Activated CD4-positive, alpha-beta T cell treated with anti-CD3 and anti-CD28 coated beads for 36 hours (primary cell): ENCODE results near the gene STUB1. TPM values are rescaled to one million over a fixed set of nuclear protein-coding genes. Genes with fewer than 3 reads are reported as not detected.

Source experiments
- ATAC-seq: fragments of 200-7000 bp; cut with Tn5 transposase; one replicate; pipeline ENCODE4 v1.10.0; 2021; ENCODE audit warnings: mild to moderate bottlenecking, moderate library complexity
- CTCF ChIA-PET: fragments of 350-600 bp; sonication (Branson Sonifier 250); formaldehyde crosslinking; loops from one replicate; lab custom pipeline; 2021; ENCODE audit warnings: antibody characterized with exemption; lab: Charles Lee
- POLR2A ChIA-PET: fragments of 350-600 bp; sonication (Branson Sonifier 250); formaldehyde crosslinking; loops from one replicate; lab custom pipeline; 2021; ENCODE audit warnings: antibody characterized with exemption, inconsistent platforms; lab: Charles Lee
- DNase-seq: peaks from one replicate; pipeline ENCODE4 v3.0.0-alpha.2; 2020
- H3K27ac Mint-ChIP-seq: one replicate; pipeline ENCODE4 v1.8.0; 2021; ENCODE audit warnings: mixed read lengths
- H3K27me3 Mint-ChIP-seq: one replicate; pipeline ENCODE4 v1.8.0; 2021; ENCODE audit warnings: mixed read lengths
- H3K36me3 Mint-ChIP-seq: one replicate; pipeline ENCODE4 v1.8.0; 2021; ENCODE audit warnings: low read depth, mixed read lengths
- H3K4me1 Mint-ChIP-seq: one replicate; pipeline ENCODE4 v1.8.0; 2021; ENCODE audit warnings: mixed read lengths
- H3K4me3 Mint-ChIP-seq: one replicate; pipeline ENCODE4 v1.8.0; 2021; ENCODE audit warnings: mild to moderate bottlenecking, moderate library complexity, mixed read lengths
- H3K9me3 Mint-ChIP-seq: one replicate; pipeline ENCODE4 v1.8.0; 2021; ENCODE audit warnings: low read depth, mixed read lengths
- intact Hi-C, 2 experiments: fragments of 100-400 bp; cut with DNase I in 1 of 2; cut with micrococcal nuclease in 1 of 2; formaldehyde crosslinking; loops; one replicate each; pipeline versions ENCODE4 v1.14.2 to v1.15.1; 2022 to 2024; cut with DNase I, micrococcal nuclease
- total RNA-seq, 2 experiments: library from RNA; stranded (reverse); gene quantifications; one replicate each; pipeline ENCODE4 v1.2.3, GENCODE V29; 2021

Gene STUB1
- total RNA-seq, 2 experiments from 2014 or later, result 61.1 to 67.0 TPM

GRCh38 chr16:657487-657886 is 22.7 kb upstream of the STUB1 start:
- DNase-seq (no peak), ATAC-seq (no peak)
- Mint-ChIP-seq H3K36me3 (peaks cover 10% of the 10 kb centered on the region), H3K4me3 (no peak overlapping the region), H3K27ac (no peak overlapping the region), H3K9me3 (no peaks in the 10 kb centered on the region), H3K27me3 (no peaks in the 10 kb centered on the region), H3K4me1 (peaks cover 5% of the 10 kb centered on the region)
- intact Hi-C loops, result no loop called here
- ChIA-PET POLR2A (no interaction called here), CTCF (no interaction called here)

- POLR2A ChIA-PET, result interaction anchor here (0.8 to 1.5 kb wide), 2 partner anchors 9 to 11 kb away, joined by 3 read pairs; partner anchors contain the start of gene WDR90
- no peak for ATAC-seq
- Mint-ChIP-seq H3K4me3 (no peak overlapping the region), H3K4me1 (peaks cover 5% of the 10 kb centered on the region), H3K9me3 (no peaks in the 10 kb centered on the region), H3K27me3 (no peaks in the 10 kb centered on the region), H3K27ac (no peak overlapping the region), H3K36me3 (peaks cover 14% of the 10 kb centered on the region)
- DNase-seq, result no peak
- CTCF ChIA-PET, result interaction anchor here (0.6 to 3.6 kb wide), 3 partner anchors 9 to 77 kb away, joined by 3 to 9 read pairs (median 6); partner anchors contain the start of gene WDR90
- intact Hi-C loops, result no loop called here
These were observed 21.3 kb upstream of the STUB1 start for GRCh38 chr16:658679-659571.

- intact Hi-C loops, result loop anchor here in 1 of 2 experiments (1.0 kb wide), 4 partner anchors 10 to 307 kb away; partner anchors contain the start of genes AXIN1, METTL26 and WDR90
- Mint-ChIP-seq H3K36me3 (peaks cover 14% of the 10 kb centered on the region), H3K27me3 (no peaks in the 10 kb centered on the region), H3K27ac (no peak overlapping the region), H3K9me3 (no peaks in the 10 kb centered on the region), H3K4me3 (no peak overlapping the region), H3K4me1 (peaks cover 5% of the 10 kb centered on the region)
- no peak for DNase-seq
- ATAC-seq, result no peak
- POLR2A ChIA-PET, result interaction anchor here (1.5 kb wide), 1 partner anchor 12 kb away, joined by 3 read pairs; no protein-coding TSS in a partner anchor
- CTCF ChIA-PET, result interaction anchor here (0.6 to 3.6 kb wide), 3 partner anchors 8 to 77 kb away, joined by 3 to 9 read pairs (median 6); partner anchors contain the start of gene WDR90
These were observed 20.6 kb upstream of the STUB1 start for GRCh38 chr16:659618-660017.

GRCh38 chr16:660132-660458 is 20.1 kb upstream of the STUB1 start:
- POLR2A ChIA-PET, result interaction anchor here (1.5 kb wide), 1 partner anchor 12 kb away, joined by 3 read pairs; no protein-coding TSS in a partner anchor
- ATAC-seq, result no peak
- peaks cover 14% of the 10 kb centered on the region for H3K36me3 Mint-ChIP-seq

GRCh38 chr16:660459-661183 is 19.6 kb upstream of the STUB1 start:
- Mint-ChIP-seq H3K27ac (peak overlapping the region; percentile 60), H3K27me3 (no peaks in the 10 kb centered on the region), H3K4me3 (peak overlapping the region; percentile 35), H3K4me1 (peaks cover 5% of the 10 kb centered on the region), H3K36me3 (peaks cover 14% of the 10 kb centered on the region), H3K9me3 (no peaks in the 10 kb centered on the region)
- intact Hi-C loops, result loop anchor here in 1 of 2 experiments (1.0 kb wide), 6 partner anchors 11 to 308 kb away; partner anchors contain the start of genes AXIN1, METTL26 and WDR90
- CTCF ChIA-PET, result interaction anchor here (1.0 to 3.6 kb wide), 2 partner anchors 12 to 63 kb away, joined by 4 to 9 read pairs; partner anchors contain the start of gene WDR90
- DNase-seq (peak; percentile 87), ATAC-seq (peak; percentile 85)
- POLR2A ChIA-PET, result interaction anchor here (1.5 kb wide), 1 partner anchor 13 kb away, joined by 3 read pairs; no protein-coding TSS in a partner anchor

More at GRCh38 chr16:660132-660458, 20.1 kb upstream of the STUB1 start:
- no peak for DNase-seq
- CTCF ChIA-PET, result interaction anchor here (0.6 to 3.6 kb wide), 3 partner anchors 7 to 76 kb away, joined by 3 to 9 read pairs (median 6); partner anchors contain the start of gene WDR90
- Mint-ChIP-seq H3K4me1 (peaks cover 5% of the 10 kb centered on the region), H3K4me3 (no peak overlapping the region), H3K27me3 (no peaks in the 10 kb centered on the region), H3K9me3 (no peaks in the 10 kb centered on the region), H3K27ac (no peak overlapping the region)
- intact Hi-C loops, result loop anchor here in 1 of 2 experiments (1.0 kb wide), 4 partner anchors 11 to 308 kb away; partner anchors contain the start of genes AXIN1, METTL26 and WDR90

- peak overlapping the region; percentile 60 for H3K27ac Mint-ChIP-seq
- intact Hi-C loops, result loop anchor here in 1 of 2 experiments (1.0 kb wide), 2 partner anchors 53 to 82 kb away; no protein-coding TSS in a partner anchor
- H3K4me3 Mint-ChIP-seq, result peak overlapping the region; percentile 35
- peaks cover 5% of the 10 kb centered on the region for H3K4me1 Mint-ChIP-seq
- H3K9me3 Mint-ChIP-seq, result no peaks in the 10 kb centered on the region
- ATAC-seq (no peak), DNase-seq (no peak)
- POLR2A ChIA-PET, result no interaction called here
- no peaks in the 10 kb centered on the region for H3K27me3 Mint-ChIP-seq
- peaks cover 14% of the 10 kb centered on the region for H3K36me3 Mint-ChIP-seq
- CTCF ChIA-PET, result interaction anchor here (1.0 to 3.6 kb wide), 2 partner anchors 13 to 63 kb away, joined by 4 to 9 read pairs; partner anchors contain the start of gene WDR90
These were observed 18.9 kb upstream of the STUB1 start for GRCh38 chr16:661184-661821.

- POLR2A ChIA-PET, result interaction anchor here (0.5 kb wide), 1 partner anchor 441 kb away, joined by 3 read pairs; no protein-coding TSS in a partner anchor
- CTCF ChIA-PET, result interaction anchor here (1.9 to 3.6 kb wide), 2 partner anchors 13 to 14 kb away, joined by 5 to 9 read pairs; partner anchors contain the start of gene WDR90
- Mint-ChIP-seq H3K27me3 (no peaks in the 10 kb centered on the region), H3K27ac (no peak overlapping the region), H3K4me1 (peaks cover 5% of the 10 kb centered on the region), H3K36me3 (peaks cover 14% of the 10 kb centered on the region), H3K4me3 (no peak overlapping the region), H3K9me3 (no peaks in the 10 kb centered on the region)
- DNase-seq (no peak), ATAC-seq (no peak)
- intact Hi-C loops, result no loop called here
These were observed 18.1 kb upstream of the STUB1 start for GRCh38 chr16:662095-662494.

GRCh38 chr16:662597-662996 is 17.6 kb upstream of the STUB1 start:
- intact Hi-C loops, result no loop called here
- no peaks in the 10 kb centered on the region for H3K27me3 Mint-ChIP-seq
- peaks cover 7% of the 10 kb centered on the region for H3K4me1 Mint-ChIP-seq
- H3K9me3 Mint-ChIP-seq, result no peaks in the 10 kb centered on the region
- no peak overlapping the region for H3K4me3 Mint-ChIP-seq
- POLR2A ChIA-PET, result interaction anchor here (0.5 kb wide), 1 partner anchor 442 kb away, joined by 3 read pairs; no protein-coding TSS in a partner anchor
- no peak overlapping the region for H3K27ac Mint-ChIP-seq
- ATAC-seq (no peak), DNase-seq (no peak)
- peaks cover 14% of the 10 kb centered on the region for H3K36me3 Mint-ChIP-seq
- CTCF ChIA-PET, result interaction anchor here (1.9 kb wide), 1 partner anchor 15 kb away, joined by 5 read pairs; no protein-coding TSS in a partner anchor

GRCh38 chr16:666572-666971 is 13.6 kb upstream of the STUB1 start:
- ChIA-PET POLR2A (interaction anchor here (0.6 kb wide), 1 partner anchor 105 kb away, joined by 3 read pairs; no protein-coding TSS in a partner anchor), CTCF (no interaction called here)
- Mint-ChIP-seq H3K4me3 (no peak overlapping the region), H3K27ac (no peak overlapping the region), H3K27me3 (no peaks in the 10 kb centered on the region), H3K36me3 (peaks cover 17% of the 10 kb centered on the region), H3K9me3 (no peaks in the 10 kb centered on the region), H3K4me1 (peaks cover 6% of the 10 kb centered on the region)
- DNase-seq (no peak), ATAC-seq (no peak)
- intact Hi-C loops, result no loop called here

- ATAC-seq, result no peak
- POLR2A ChIA-PET, result no interaction called here
- peak overlapping the region; percentile 76 for H3K4me3 Mint-ChIP-seq
- no peaks in the 10 kb centered on the region for H3K27me3 Mint-ChIP-seq
- H3K27ac Mint-ChIP-seq, result peak overlapping the region; percentile 85
- peaks cover 6% of the 10 kb centered on the region for H3K4me1 Mint-ChIP-seq
- H3K9me3 Mint-ChIP-seq, result no peaks in the 10 kb centered on the region
- CTCF ChIA-PET, result interaction anchor here (0.6 to 1.3 kb wide), 5 partner anchors 8 to 69 kb away, joined by 3 to 6 read pairs (median 3); partner anchors contain the start of gene WDR90
- DNase-seq, result no peak
- H3K36me3 Mint-ChIP-seq, result peaks cover 19% of the 10 kb centered on the region
- intact Hi-C loops, result no loop called here
These were observed 13.0 kb upstream of the STUB1 start for GRCh38 chr16:667113-667779.
